Measurements from ENCODE around the gene CBL. TPM values are rescaled to one million over a fixed set of nuclear protein-coding genes. Genes with fewer than 3 reads are reported as not detected.

CBL gene
- total and polyA plus RNA-seq, 10 of the 15 experiments (the other 5 are each of a cell fraction or from before 2014, with no cell fraction given): 3.9 to 27.1 (median 9.5) TPM

GRCh38 chr11:119318240-119319135, 112.3 kb downstream of the CBL start (continued):
- no peak for TF ChIP-seq ZNF274 (IDR thresholded peaks at IDR 0.05; ENCODE audit: insufficient read depth, insufficient read length)
- TF ChIP-seq TCF3 (IDR thresholded peaks at IDR 0.05; ENCODE audit: borderline replicate concordance, insufficient read depth, low read depth, low read length): no peak
- no peak for TF ChIP-seq MYC (IDR thresholded peaks at IDR 0.05; ENCODE audit: insufficient read depth, insufficient read length, insufficient replicate concordance, low read length, severe bottlenecking)
- no peak for TF ChIP-seq BMI1 (IDR thresholded peaks at IDR 0.05; ENCODE audit: borderline replicate concordance)
- TF ChIP-seq MYB (IDR thresholded peaks at IDR 0.05; ENCODE audit: borderline replicate concordance, low read depth, low read length): no peak
- TF ChIP-seq ZNF24 (IDR thresholded peaks at IDR 0.05): no peak
- TF ChIP-seq NR2C2 (IDR thresholded peaks at IDR 0.05; ENCODE audit: borderline replicate concordance, control insufficient read depth, insufficient read length, low read depth): no peak
- TF ChIP-seq PKNOX1 (IDR thresholded peaks at IDR 0.05): peak; percentile 25; the same call in 1 of the 2 replicates
- TF ChIP-seq ZNF217 (IDR thresholded peaks at IDR 0.05): no peak
- TF ChIP-seq ZBTB4 (CRISPR knock-in tag; IDR thresholded peaks at IDR 0.05): no peak
- no peak for TF ChIP-seq EZH2 (IDR thresholded peaks at IDR 0.05; ENCODE audit: borderline replicate concordance, control insufficient read depth, low read depth, low read length)
- TF ChIP-seq MXI1 (IDR thresholded peaks at IDR 0.05; ENCODE audit: low read depth, low read length): no peak
- no peak for TF ChIP-seq KAT2A (conservative IDR thresholded peaks at IDR 0.05; ENCODE audit: control insufficient read depth, low read depth, low read length)
- no peak; the same call in 1 of the 2 replicates for TF ChIP-seq ZNF687 (IDR thresholded peaks at IDR 0.05)
- no peak for TF ChIP-seq ATF2 (IDR thresholded peaks at IDR 0.05; ENCODE audit: low read length)
- no peak for TF ChIP-seq YY1 (IDR thresholded peaks at IDR 0.05; ENCODE audit: low read depth, low read length)
- TF ChIP-seq HDAC6 (IDR thresholded peaks at IDR 0.05; ENCODE audit: unreplicated experiment): no peak
- peak; percentile 59; the same call in 1 of the 2 replicates for TF ChIP-seq POLR2A (IDR thresholded peaks at IDR 0.05; ENCODE audit: low read depth, low read length)
- TF ChIP-seq STAT3 (IDR thresholded peaks at IDR 0.05; ENCODE audit: low read depth, low read length): no peak
- no peak for TF ChIP-seq IRF4 (IDR thresholded peaks at IDR 0.05; ENCODE audit: low read depth, low read length)

All from GM12878 (cell line).